CD4-positive, alpha-beta T cell treated with Interleukin-21 for 1 hour (primary cell): Measurements from ENCODE around the gene PLEK2.
"Not testable (repeated sequence)": the region's sequence is repeated elsewhere in the genome, so short reads cannot be mapped to it uniquely, and the experiment has no call there.

Experiments used
- DNase-seq: peaks from one replicate; pipeline ENCODE4 v3.0.0-alpha.2; 2020

The PLEK2 gene

DNA sequence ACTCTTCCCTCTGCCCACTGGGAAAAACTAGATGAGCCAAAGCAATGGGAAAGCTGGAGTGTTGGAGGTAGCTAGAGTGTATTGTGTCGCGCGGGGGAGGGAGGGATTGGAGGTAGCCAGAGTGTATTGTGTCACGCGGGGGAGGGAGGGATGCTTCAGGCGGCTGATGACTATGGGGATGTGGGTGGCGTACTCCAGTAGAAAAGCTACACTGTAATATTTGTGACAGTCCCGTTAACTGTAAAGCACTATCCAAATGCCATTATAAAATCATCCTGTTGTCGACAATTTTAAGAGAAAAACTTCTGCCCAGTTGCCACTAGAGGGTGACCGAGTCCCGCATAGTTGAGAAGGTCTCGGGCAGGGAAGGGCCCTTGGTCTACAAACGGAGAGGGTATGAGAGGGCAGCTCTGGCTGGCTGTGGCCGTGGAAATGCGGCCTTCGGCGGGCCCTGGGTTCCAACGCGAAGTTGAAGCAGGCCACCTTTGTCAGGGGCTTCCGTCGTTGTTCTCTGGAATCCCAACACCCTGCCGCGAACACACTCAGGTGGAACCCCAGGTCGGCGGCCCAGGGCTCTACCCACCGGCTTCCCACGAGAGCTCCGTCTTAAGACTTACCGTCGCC, 15.1 kb upstream of the PLEK2 start:
- peak; percentile 79 for DNase-seq

DNA sequence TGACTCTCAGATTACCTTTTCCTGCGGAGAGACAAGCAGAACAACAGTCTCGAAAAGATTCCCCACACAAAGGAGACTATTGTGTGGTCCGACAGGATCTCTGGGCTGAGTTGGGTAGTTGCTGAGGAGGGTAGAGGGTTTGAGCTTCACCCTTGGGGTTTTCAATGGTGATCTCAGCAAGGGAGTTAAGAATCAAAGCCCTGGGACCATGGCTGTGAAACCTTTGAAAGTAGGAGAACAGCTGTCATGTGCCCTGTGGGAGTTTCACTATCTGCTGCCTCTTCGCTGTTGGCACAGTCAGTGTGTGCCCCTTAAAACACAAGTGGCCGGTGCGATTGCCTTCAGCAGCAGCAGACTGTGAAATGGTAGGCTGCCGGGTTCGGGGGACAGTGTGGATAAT, 14.2 kb upstream of the PLEK2 start:
- no peak for DNase-seq

DNA sequence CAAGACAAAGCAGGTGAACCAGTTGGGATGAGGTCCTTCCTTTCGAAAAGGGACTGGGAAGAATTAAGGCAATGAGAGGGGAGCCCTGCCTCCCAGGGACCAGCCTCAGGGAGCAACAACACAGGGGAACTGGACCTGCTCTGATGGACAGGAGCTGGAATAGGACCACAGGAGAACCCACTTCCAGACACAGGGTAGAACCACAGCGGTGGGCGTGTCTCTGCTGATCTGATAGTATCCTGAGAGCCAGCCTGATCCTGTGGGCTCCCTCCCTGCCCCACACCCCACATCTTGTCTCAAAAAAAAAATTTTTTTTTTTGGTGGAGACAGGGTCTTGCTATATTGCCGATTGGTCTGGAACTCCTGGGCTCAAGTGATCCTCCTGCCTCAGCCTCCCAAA, 13.6 kb upstream of the PLEK2 start:
- DNase-seq = no peak

DNA sequence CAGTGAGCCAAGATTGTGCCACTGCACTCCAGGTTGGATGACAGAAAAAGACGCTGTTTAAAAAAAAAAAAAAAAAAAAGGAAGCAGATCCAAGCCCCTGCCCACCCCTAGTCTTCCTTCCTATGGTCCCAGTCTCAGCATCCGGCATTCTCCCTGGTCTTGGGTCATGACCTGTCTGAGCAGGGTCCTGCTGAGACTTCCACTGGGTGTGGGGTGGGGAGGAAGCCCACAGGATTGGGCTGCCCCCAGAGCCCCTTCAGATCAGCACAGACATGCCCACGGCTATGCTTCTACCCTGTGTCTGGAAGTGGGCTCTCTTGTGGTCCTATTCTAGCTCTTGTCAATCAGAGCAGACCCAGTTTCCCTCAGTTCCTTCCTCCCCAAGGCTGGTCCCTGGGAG, 12.6 kb upstream of the PLEK2 start:
- DNase-seq = no peak

DNA sequence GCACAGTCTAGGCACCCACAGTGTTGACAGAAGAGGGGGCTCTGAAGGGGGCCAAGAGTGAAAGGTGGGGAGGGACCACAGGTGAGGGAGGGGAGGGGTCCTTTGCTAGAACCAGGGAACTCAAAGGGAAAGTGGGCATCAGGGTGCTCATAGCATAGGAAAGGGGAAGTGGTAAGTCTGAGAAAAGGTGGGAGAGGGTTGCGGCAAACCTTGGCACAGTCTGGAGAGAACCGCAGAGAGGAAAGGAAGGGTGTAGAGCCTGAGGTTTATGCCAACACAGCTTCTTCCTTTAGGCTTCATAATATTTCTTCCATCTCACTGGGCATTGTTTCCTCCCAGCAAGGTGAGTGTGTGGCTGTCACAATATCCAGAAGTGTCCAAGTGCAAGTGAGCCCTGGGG, 11.5 kb upstream of the PLEK2 start:
- DNase-seq = no peak

DNA sequence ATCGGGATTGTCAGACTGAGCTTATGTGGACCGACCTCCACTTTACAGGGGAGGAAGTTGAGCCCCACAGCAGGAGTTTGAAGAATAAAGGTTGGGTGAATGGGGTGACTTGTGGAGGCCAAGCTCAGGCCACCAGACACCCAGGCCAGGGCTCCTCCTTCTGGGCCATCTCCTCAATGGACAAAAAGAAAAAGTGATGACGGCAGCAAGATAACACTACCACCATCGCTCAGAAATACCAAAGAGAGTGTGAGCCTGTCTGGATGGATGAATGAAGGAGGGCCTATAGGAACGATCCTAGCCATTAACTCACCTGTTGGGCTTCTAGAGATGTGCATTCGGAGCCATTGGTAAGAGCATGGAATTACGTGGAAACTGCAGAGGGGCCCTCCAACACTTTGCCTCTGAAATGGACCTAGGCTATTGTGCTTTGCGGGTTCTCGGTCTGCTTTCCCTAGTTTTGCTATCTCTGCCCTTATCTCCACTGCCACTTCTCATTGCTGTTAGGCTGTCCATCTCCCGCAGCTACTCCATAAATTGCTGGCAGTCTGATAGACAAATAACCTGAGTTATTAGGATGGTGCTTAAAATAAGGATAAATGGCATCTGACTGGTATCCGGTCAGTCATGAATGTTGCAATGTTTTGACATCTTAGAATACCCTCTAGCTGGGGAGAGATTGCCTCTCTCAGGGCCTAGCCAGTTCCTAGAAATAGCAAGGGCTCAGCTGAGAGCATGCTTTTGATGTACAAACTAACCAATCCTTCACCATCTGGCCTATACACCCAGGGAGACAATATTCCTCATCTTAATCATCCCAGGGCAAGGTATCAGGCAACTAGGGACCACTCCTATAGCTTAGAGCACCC, 9.6 kb upstream of the PLEK2 start:
- no peak for DNase-seq

DNA sequence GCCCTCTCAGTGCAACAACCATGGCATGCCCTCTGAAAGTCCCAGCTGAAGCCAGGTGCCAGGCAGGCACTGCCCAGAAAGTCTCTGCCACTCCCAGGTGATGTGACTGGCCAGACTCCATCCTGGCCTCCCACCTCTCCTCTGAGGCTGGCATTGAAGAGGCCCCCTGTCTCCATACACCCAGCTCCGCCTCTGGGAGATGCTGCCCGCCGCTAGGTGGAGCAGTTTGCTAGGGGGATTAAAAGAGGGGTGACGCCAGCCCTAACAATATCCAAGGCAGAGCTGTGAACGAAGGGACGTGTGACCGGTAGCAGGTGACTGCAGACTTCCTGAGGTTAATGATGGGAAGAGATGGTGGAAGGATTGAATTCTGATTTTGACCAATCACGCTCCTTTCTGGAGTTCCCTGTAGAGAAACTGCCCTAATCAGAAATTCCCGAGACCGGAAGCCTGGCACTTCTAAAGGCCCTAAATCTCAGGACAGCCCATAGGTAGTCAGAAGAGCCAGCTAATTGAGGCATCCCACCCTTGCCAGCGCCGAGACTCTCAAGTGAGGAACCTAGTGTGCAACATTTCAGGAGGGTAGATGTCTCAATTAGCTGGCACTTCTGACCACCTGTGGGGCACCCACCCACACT, 8.3 kb upstream of the PLEK2 start:
- peak; percentile 19 for DNase-seq

DNA sequence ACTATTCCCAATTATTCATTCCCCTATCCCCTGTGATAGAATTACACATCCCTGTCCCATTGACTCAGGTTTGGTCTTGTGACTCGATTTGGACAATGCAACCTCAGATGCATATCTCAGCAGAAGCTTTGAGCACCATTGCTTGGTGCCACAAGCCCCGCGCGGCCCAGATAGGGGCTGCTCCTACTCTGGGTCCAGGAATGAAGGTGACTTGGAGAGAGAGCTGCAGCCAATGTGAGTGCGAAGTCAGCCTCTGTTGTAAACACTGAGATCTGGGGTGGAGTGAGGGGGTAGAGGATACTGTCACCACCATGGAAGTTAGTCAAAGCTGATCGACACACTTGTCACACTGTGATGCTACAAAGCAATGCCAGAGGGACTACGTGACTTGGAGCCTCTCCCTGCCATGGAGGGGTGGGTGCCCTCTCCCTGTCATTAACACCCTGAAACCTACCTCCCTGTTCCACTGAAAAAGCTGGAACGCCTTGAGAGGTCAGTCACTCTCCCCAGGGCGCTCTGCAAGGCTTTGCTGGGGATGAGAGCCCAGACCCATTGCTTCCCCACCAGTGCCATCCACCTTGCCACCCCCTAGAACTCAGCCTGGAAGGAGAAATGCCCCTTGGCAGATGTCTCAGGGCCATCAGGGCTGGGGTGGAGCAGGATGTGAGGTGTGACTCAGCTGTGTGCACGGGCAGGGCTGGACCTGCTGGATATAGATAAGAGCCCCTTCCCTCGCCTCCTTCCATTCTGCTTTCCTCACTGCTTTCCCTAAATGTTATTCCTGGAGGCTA, 6.6 kb upstream of the PLEK2 start:
- DNase-seq = no peak

DNA sequence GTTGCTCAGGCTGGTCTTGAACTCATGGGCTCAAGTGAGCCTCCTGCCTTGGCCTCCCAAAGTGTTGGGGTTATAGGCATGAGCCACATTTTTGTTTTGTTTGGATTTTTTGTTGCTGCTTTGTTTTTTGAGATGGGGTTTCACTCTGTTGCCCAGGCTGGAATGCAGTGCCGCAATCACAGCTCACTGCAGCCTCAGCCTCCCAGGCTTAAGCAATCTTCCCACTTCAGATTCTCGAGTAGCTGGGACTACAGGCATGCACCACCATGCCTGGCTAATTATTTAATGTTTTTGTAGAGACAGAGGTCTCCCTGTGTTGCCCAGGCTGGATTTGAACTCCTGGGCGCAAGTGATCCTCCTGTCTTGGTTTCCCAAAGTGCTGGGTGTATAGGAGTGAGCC, 5.7 kb upstream of the PLEK2 start:
- DNase-seq = no peak

DNA sequence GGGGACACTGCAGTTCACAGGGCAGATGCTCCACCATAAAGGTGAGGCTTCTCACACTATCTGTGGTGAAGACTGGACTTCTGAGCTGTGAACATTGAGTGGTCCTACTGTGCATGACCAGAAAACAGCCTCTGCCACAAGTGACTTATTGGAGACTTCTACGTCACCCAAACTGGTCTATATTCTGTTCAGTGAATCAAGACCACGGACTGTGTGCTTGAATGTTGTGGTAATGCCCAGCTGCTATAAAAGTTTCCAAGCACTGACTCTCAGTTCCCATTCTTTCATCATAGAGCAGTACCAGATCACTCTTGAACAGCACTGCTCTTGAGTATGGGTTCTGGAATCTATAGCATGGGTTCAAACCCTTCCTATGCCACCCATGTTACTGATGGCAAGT, 4.8 kb upstream of the PLEK2 start:
- no peak for DNase-seq

DNA sequence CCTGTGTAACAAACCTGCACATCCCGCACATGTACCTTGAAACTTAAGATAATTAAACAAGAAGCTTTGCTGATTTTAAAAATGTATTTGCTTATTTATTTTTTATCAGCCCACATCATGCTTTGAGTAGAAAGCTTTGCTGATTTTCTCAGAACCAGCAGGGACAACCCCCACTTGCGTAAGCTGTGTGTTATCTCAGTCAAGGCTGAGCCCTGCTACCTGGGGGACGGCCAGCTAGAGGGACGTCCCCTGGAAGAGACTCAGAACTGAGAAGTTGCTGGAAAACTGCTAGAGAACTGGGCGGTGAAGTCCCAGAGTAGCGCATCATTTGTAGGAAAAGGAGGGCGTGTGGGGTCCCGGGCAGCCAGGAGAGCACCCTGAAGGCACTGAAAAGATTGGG, 4.1 kb upstream of the PLEK2 start:
- DNase-seq = no peak

DNA sequence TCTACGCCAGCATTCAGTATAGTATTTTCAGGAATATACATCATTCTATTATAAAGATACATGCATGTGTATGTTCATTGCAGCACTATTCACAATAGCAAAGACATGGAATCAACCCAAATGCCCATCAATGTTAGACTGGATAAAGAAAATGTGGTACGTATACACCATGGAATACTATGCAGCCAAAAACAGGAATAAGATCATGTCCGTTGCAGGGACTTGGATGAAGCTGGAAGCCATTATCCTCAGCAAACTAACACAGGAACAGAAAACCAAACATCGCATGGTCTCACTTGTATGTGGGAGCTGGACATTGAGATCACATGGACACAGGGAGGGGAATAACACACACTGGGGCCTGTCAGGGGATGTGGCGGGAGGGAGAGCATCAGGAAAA, 3.6 kb upstream of the PLEK2 start:
- DNase-seq = not testable (repeated sequence)

DNA sequence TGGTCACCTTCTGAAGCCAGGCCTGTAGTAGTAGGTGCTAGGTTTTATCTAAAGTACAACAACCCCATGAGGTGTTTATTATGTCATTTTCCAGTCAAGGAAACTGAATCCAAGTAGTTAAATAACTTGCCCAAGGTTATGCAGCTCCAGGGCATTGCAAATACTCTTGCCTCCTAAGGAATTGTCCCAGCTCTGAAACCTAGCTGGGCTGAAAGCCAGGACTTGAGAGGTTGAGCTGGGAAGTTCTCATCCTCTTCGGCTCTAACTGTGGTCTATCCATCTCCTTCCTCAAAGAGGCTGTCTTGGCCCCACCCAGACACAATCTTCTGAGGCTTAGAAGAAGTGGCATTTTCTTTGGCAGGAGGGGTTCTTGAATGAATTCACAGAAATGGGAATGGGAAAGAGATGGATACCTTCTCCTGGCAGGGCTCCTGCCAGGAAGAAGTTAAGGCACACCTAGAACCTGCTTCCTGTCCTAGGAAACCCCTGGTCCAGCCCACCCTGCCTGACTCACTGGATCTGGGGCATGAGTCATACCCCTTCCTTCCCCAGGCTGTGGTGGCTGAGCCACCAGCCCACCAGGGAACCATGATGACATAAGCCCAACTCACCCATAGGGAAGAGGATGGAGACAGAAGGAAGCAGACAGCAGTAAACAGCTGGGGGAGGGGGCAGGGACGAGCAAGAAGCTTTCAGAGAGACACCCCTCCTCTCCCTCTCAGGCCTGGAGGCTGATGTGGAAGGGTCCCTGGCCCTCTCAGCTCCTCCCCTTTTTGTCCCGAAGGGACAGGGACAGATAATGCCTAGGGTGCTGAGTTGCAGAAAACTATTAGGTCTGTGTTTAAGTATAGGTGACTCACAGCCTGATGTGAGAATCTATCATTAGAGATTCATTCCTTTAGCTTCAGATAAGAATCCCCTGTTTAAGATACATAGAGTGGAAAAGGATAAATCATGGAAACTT, 2.1 kb upstream of the PLEK2 start:
- DNase-seq = no peak

DNA sequence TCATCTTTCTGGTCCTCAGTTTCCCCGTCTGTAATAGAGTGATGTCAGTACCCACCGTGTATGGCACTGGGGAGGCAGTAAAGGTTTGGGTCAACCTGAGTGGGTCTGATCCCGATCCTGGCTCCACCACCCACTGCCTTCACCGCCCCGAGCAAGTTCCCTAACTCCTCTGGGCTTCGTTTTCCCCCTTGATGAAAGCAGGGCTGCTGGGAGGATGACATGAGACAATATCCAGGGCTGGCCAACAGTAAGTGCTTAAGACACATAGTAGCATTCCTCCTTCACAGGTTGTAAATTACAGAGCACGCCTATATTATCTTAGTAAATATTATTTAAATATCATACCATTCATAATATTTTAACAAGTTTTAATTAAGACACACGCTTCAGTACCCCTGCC, 595 bp downstream of the PLEK2 start:
- no peak for DNase-seq

DNA sequence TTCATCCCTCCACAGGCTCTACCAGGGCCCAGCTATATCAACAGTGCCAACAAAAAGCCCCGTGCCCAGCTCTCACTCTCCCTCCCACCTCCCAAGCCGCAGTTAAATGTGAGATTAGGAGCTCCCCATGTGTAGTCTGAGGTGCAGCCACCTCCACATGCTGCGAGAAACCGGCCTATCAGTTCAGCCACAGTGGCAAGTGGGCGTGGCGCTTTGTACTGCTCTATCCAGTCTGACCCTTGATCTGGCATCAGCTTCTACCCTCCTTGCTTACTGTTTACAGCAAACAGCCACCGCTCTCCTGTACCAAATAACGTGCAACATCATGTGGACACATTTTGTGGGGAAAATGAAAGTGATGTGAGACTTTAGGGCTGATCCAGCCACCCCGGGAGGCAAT, 1.7 kb downstream of the PLEK2 start:
- no peak for DNase-seq

DNA sequence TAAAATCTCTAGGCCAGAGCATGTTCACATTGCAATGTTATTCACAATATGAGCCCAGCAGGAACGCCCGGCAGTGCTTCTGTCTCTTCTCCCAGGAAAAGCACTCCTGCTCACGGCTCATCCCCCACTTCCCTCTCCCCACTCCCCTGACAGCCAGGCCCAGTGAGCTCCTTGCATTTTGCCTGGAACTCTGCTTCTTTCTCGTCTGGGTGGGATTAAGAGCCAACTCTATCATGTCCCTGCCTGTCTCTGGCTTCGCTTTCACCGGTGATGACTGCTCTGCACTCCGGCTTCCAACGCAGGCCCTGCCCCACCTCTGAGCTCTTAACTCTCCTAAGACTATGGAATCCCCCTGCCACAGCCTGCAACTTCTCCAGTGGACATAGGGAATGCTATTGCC, 2.5 kb downstream of the PLEK2 start:
- DNase-seq = no peak

DNA sequence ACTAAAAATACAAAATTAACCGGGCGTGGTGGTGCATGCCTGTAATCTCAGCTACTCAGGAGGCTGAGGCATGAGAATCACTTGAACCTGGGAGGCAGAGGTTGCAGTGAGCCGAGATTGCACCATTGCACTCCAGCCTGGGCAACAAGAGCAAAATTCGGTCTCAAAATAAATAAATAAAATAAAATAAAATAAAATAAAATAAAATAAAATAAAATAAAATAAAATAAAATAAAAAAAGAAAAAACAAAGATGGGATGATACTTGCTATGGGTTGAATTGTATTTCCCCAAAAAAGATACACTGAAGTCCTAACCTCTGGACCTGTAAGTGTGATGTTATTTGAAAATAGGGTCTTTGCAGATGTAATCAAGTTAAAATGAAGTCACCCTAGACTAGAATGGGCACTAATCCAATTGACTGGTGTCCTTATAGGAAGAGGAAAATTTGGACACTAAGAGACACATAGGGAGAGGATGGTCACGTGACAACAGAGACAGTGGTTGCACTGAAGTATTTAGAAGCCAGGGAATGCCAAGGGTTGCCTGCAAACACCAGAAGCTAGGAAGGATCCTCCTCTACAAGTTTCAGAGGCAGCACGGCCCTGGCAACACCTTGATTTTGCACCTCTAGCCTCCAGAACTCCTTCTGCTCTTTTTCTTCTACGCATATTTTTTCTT, 3.7 kb downstream of the PLEK2 start:
- DNase-seq = not testable (repeated sequence)

DNA sequence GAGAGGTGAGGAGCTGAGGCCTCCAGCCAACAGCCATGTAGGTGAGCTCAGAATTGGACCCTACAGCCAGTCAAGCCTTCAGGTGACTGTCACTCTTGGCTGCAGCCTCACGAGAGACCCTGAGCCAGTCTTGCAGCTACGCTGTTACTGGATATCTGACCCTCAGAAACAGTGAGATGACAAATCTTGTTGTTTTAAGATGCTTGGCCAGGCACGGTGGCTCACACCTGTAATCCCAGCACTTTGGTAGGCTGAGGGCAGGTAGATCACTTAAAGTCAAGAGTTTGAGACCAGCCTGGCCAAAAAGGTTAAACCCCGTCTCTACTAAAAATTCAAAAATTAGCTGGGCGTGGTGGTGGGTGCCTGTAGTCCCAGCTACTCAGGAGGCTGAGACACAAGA, 6.2 kb downstream of the PLEK2 start:
- no peak for DNase-seq

DNA sequence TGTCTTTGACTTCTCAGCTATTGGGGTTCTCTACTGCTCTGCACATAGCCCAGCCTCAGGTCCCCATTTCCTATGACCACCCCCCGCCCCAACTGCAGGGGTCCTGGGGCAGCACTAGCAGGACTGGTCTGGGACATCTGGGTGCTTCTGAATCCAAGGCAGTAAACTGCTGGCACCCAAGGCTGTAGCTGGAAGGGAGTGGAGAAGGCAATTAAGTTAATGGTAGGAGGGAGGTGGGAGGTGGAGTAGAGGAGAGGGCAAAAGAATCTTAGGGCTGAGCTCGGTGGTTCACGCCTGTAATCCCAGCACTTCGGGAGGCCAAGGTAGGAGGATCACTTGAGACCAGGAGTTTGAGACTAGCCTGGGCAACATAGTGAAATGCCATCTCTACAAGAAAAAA, 11.5 kb downstream of the PLEK2 start:
- DNase-seq = no peak

DNA sequence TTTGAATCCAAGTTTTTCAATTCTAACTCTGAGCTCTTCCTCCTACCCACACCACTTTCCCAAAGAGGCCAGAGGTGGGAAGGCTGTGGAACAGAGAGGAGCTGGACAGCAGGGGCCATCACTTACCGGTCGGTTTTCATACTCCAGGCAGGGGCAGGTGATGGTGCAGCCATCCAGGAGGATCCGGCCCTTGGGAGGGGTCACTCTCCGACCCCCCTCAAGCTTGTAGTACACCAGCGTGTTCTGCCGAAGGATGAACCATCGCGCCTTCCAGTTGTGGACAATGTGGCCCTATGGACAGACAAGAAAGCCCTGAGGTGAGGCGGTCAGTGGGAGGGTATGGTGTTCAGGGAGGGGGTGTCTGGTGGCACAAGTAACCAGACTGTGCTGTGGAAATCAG, 14.4 kb downstream of the PLEK2 start:
- DNase-seq = no peak

DNA sequence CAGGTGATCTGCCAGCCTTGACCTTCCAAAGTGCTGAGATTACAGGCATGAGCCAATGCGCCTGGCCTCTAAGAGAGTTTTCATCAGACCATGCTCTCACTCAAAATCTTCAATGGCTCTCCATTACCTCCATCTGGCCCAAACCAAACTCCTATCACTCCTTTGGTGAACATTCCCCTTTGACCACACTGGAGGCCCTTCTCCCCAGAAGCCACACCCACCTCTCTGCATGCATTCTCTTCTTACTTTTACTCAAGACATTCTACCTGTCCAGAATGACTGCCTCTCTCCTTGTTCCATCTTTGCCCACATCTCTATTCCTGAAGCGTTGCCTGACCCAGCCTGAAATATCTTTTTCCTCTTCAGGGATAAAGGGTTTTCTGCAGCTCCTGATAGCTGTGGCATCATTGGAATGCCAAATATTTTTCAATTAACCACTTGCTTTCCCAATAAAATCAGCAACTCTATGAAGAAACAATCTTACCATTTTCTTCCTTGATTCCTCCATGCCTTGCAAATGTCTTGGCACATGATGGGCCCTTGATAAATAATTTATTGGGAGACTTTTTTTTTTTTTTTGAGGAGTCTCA, 15.5 kb downstream of the PLEK2 start:
- DNase-seq = no peak
